ENCODE results near the gene PTPRD. TPM values are rescaled to one million over a fixed set of nuclear protein-coding genes. Genes with fewer than 3 reads are reported as not detected.
A peak's percentile ranks its signal among the peaks of the same experiment; 100 is the strongest.

The PTPRD gene
- total RNA-seq, 1 donor from 2014 or later: 136 TPM

DNA sequence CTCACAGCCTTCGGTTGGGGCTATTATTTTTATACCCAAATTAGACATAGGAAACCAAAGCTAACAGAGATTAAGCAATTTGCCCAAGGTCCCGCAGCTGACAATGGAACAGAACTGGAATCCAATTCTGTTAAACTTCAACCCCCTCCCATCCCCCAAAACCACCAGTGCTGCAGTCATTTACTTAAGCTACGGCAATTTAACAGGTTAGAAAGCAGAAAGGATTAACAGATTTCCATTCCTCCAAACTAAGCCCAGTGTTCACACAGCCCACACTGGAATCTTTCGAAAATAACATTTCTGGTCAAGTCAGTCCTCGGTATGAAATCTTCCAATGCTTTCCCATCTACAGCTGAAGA, 1790.2 kb downstream of the PTPRD start:
- H3K27ac ChIP-seq: peak overlapping the region; percentile 47
- peaks cover 20% of the 10 kb centered on the region for H3K4me1 ChIP-seq
- no peak overlapping the region for H3K4me3 ChIP-seq
- Mint-ChIP-seq H3K9me3 (peaks cover 8% of the 10 kb centered on the region), H3K36me3 (peaks cover 24% of the 10 kb centered on the region), H3K27me3 (ENCODE audit: insufficient read depth, low read depth) (peaks cover 2% of the 10 kb centered on the region), H3K4me3 (no peak overlapping the region), H3K4me1 (peaks cover 56% of the 10 kb centered on the region), H3K27ac (peak overlapping the region; percentile 3)
- no peaks in the 10 kb centered on the region for H3K27me3 ChIP-seq
- no peak overlapping the region for H3K9ac ChIP-seq
- H3K4me2 ChIP-seq: peak overlapping the region; percentile 1
- peaks cover 62% of the 10 kb centered on the region for H3K79me2 ChIP-seq (ENCODE audit: low read depth)
- no peaks in the 10 kb centered on the region for H3K36me3 ChIP-seq
- H2AFZ ChIP-seq (replicated peaks): no peak overlapping the region
- H4K20me1 ChIP-seq (ENCODE audit: low read depth): peaks cover under 1% of the 10 kb centered on the region
- TF ChIP-seq EZH2phosphoT487 (IDR thresholded peaks at IDR 0.05): no peak
- no peak for TF ChIP-seq EZH2 (IDR thresholded peaks at IDR 0.05)
- TF ChIP-seq, protein P1, sequence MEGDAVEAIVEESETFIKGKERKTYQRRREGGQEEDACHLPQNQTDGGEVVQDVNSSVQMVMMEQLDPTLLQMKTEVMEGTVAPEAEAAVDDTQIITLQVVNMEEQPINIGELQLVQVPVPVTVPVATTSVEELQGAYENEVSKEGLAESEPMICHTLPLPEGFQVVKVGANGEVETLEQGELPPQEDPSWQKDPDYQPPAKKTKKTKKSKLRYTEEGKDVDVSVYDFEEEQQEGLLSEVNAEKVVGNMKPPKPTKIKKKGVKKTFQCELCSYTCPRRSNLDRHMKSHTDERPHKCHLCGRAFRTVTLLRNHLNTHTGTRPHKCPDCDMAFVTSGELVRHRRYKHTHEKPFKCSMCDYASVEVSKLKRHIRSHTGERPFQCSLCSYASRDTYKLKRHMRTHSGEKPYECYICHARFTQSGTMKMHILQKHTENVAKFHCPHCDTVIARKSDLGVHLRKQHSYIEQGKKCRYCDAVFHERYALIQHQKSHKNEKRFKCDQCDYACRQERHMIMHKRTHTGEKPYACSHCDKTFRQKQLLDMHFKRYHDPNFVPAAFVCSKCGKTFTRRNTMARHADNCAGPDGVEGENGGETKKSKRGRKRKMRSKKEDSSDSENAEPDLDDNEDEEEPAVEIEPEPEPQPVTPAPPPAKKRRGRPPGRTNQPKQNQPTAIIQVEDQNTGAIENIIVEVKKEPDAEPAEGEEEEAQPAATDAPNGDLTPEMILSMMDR (IDR thresholded peaks at IDR 0.05): no peak
- DNase-seq (ENCODE audit: low spot score): peak; percentile 43
- H3F3A ChIP-seq (ENCODE audit: low read depth): peaks cover 6% of the 10 kb centered on the region
- H3K9me3 ChIP-seq (ENCODE audit: low read depth): no peaks in the 10 kb centered on the region

DNA sequence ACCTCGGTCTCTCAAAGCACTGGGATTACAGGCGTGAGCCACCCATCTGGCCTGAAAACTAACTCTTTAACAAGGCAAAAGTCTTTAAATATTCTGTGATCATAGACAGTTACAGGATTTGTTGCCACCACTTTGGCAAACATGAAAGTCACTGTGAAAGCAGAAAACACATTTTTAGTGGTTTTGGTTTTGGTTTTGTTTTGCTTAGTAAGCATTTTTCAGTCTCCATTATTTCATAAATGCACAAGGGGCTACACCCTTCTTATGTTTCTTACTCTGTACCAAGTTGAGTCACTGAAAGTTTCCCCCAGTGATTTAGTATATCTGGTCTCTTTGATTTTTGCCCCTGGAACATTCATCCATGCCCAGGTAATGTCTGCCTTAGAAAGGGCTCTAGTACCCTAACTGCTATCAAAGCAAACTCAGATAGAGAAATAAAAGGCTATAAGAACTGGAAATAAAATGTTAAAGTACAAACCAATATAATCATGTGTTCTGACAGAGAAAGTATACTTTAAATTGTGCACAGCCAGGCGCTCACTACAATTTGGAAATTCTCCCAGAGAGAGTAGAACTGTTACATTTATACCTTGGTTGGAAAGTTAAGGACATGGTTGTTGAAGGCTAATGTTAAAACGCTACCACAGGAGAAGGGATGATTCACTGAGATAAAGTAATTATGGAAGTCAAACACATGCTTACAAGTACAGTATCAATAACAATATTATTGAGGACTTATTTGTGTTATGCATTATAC, 1790.7 kb downstream of the PTPRD start:
- H3K4me3 ChIP-seq: no peak overlapping the region
- H3K27ac ChIP-seq: no peak overlapping the region
- no peak overlapping the region for H2AFZ ChIP-seq (replicated peaks)
- peak overlapping the region; percentile 26 for H3K27ac Mint-ChIP-seq
- H3K27me3 Mint-ChIP-seq (ENCODE audit: insufficient read depth, low read depth): peaks cover 2% of the 10 kb centered on the region
- peaks cover 4% of the 10 kb centered on the region for H4K20me1 ChIP-seq (ENCODE audit: low read depth)
- peaks cover 60% of the 10 kb centered on the region for H3K4me1 Mint-ChIP-seq
- H3K27me3 ChIP-seq: no peaks in the 10 kb centered on the region
- H3K36me3 Mint-ChIP-seq: peaks cover 24% of the 10 kb centered on the region
- no peaks in the 10 kb centered on the region for H3K9me3 ChIP-seq (ENCODE audit: low read depth)
- no peak overlapping the region for H3K4me3 Mint-ChIP-seq
- TF ChIP-seq EZH2 (IDR thresholded peaks at IDR 0.05) (no peak), EZH2phosphoT487 (IDR thresholded peaks at IDR 0.05) (no peak)
- TF ChIP-seq, protein P1 (IDR thresholded peaks at IDR 0.05): no peak
- peaks cover 10% of the 10 kb centered on the region for H3F3A ChIP-seq (ENCODE audit: low read depth)
- H3K4me2 ChIP-seq: no peak overlapping the region
- H3K36me3 ChIP-seq: no peaks in the 10 kb centered on the region
- H3K9ac ChIP-seq: no peak overlapping the region
- peaks cover 26% of the 10 kb centered on the region for H3K4me1 ChIP-seq
- DNase-seq (ENCODE audit: low spot score): no peak
- H3K79me2 ChIP-seq (ENCODE audit: low read depth): peaks cover 62% of the 10 kb centered on the region
- H3K9me3 Mint-ChIP-seq: peaks cover 8% of the 10 kb centered on the region

DNA sequence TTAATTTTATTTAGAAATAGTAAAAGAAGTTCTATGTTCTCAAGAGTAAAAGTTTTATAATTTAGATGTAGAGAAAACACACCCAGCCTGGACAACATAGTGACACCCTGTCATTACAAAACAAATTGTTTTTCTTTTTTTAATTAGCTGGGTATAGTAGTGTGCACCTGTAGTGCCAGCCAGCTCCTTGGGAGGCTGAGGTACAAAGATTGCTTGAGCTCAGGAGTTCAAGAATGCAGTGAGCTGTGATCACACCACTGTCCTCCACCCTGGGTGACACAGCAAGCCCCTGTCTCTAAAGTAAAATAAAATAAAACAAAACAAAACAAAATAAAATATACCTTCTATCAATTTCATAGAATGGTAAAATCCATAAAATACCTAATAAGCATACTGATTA, 1795.5 kb downstream of the PTPRD start:
- no peak overlapping the region for H3K4me3 Mint-ChIP-seq
- H3K9me3 Mint-ChIP-seq: no peaks in the 10 kb centered on the region
- no peak for DNase-seq (ENCODE audit: low spot score)
- Histone ChIP-seq H3K79me2 (ENCODE audit: low read depth) (peaks cover 83% of the 10 kb centered on the region), H3K9ac (no peak overlapping the region), H3K27ac (no peak overlapping the region), H3K4me2 (peak overlapping the region; percentile 61), H3K27me3 (no peaks in the 10 kb centered on the region), H2AFZ (replicated peaks) (no peak overlapping the region), H3K36me3 (no peaks in the 10 kb centered on the region), H3K4me3 (no peak overlapping the region), H4K20me1 (ENCODE audit: low read depth) (peaks cover 16% of the 10 kb centered on the region), H3K9me3 (ENCODE audit: low read depth) (no peaks in the 10 kb centered on the region), H3K4me1 (peaks cover 36% of the 10 kb centered on the region), H3F3A (ENCODE audit: low read depth) (peaks cover 19% of the 10 kb centered on the region)
- H3K36me3 Mint-ChIP-seq: peaks cover 15% of the 10 kb centered on the region
- H3K27me3 Mint-ChIP-seq (ENCODE audit: insufficient read depth, low read depth): peaks cover 2% of the 10 kb centered on the region
- H3K4me1 Mint-ChIP-seq: peaks cover 68% of the 10 kb centered on the region
- peak overlapping the region; percentile 79 for H3K27ac Mint-ChIP-seq
- TF ChIP-seq EZH2phosphoT487 (IDR thresholded peaks at IDR 0.05) (no peak), EZH2 (IDR thresholded peaks at IDR 0.05) (no peak)
- TF ChIP-seq, protein P1 (IDR thresholded peaks at IDR 0.05): no peak

Data from neural progenitor cell (in vitro differentiated cells).